ENCODE data around the gene PPARGC1A.

- TF ChIP-seq, protein P1, sequence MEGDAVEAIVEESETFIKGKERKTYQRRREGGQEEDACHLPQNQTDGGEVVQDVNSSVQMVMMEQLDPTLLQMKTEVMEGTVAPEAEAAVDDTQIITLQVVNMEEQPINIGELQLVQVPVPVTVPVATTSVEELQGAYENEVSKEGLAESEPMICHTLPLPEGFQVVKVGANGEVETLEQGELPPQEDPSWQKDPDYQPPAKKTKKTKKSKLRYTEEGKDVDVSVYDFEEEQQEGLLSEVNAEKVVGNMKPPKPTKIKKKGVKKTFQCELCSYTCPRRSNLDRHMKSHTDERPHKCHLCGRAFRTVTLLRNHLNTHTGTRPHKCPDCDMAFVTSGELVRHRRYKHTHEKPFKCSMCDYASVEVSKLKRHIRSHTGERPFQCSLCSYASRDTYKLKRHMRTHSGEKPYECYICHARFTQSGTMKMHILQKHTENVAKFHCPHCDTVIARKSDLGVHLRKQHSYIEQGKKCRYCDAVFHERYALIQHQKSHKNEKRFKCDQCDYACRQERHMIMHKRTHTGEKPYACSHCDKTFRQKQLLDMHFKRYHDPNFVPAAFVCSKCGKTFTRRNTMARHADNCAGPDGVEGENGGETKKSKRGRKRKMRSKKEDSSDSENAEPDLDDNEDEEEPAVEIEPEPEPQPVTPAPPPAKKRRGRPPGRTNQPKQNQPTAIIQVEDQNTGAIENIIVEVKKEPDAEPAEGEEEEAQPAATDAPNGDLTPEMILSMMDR (IDR thresholded peaks at IDR 0.05), result no peak
- TF ChIP-seq POLR2A (IDR thresholded peaks at IDR 0.05), result no peak
Observed at GRCh38 chr4:23882976-23883531, 6.8 kb downstream of the PPARGC1A start.

Measured in esophagus squamous epithelium (tissue), 4 donors.